GM19035 (cell line): Measurements from ENCODE around the gene RAB11A.

Source experiments
- ATAC-seq: cut with Tn5 transposase; IDR thresholded peaks from one replicate; pipeline ENCODE4 v1.9.1; 2021; ENCODE audit not compliant: unreplicated experiment

RAB11A gene

DNA sequence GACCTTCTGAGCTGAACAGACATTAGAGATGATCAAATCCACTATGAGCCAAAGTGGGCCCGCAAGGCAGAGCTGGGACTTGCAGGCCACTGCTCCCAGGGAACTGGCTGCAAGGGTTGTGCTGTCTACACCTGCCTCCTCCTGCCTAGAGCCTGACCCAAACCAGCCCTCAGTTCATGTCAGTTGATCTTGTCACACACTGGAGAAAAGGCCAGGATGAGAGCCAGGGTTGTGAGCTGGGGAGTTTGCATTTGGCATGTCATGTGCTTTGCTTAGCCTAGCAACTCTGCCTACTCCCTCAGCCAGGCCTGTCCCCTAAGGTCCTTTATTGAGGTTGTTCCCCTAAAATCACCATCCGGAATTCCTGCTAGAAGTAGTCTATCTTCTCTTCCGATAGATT is 67.8 kb downstream of the RAB11A start:
- ATAC-seq = no peak

DNA sequence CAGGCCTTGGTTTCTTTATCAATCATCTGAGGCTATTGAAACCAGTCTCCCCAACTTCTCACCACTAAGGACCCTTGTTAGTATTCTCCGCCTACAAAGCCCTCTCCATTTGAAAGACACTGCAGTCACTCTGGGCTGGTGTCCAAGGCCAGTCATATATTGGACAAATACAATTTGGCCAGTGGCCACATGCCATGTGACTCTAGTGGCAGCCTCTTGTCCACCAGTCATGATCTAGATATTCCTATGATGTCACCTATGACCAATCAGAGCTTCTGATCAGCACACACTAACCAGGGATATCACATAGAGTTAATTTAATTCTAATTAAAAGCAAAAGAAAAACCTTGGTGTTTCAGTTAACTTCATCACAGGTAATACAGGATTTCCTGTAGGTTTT is 68.2 kb downstream of the RAB11A start:
- ATAC-seq = no peak

DNA sequence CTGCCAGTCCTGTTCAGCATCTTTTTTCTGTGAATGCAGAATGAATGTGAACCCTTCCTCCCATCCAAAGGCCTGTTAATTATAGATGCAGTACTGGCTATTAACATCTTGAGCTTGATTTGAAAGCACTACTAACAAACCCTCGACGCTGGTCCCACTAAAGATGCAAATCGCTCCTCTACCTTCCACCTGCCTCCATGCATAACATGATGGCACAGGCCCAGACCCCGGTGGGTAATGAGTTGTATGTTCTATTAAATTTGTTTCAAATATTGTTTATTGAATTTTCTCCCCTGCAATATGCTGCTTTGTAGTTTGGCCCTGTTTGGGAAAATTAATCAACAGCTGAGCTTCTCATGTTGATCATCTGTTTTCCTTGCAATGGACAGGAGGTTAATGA is 69.3 kb downstream of the RAB11A start:
- ATAC-seq = no peak

DNA sequence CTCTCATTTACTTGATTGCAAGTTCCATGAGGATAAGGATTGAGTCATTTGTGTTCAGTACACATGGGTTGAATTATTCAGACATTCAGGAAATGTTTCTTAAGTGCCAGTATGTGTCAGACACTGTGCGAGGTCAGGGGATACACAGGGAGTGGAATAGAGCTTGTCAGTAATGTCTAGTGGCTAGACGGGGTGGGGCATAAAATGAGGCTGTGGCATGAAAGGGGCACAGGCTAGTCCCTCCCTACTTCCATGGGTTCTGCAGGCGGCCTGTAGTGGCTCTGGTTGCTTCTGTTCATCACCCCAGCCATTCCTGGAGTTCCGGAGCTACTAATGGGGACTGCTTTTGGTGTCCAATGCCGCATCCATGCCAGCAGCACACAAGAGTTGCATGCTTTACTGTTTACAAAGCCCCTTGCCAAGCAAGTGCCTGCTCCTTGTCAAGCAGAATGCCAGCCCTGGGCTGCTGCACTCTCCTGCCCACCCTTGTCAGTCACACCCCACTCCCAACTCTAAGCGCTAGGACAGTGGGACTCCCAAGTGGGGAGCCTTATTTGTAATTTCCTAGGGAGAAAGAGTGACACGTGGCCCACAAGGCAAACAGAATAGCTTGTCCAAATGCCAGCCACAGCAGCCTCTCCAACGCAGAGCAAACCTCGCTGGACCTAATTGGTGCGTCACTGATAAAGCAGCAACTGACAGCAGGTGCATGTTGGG is 70.8 kb downstream of the RAB11A start:
- no peak for ATAC-seq

DNA sequence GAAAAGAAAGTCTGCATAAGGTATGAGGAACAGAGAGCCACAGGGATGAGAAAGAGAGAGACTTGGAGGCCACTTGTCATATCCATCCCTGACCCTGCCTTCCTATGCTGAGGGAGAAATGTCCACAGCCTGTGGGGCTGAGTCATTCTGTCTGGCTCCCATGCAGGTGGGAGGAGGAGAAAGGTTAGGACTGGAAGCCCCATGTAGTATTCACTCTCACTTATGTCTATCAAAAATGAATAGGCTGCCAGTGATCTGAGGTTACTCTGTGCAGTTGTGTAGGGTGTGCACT is 71.3 kb downstream of the RAB11A start:
- ATAC-seq = no peak
